ENCODE measurements around the gene CHRNB2. TPM values are rescaled to one million over a fixed set of nuclear protein-coding genes. Genes with fewer than 3 reads are reported as not detected.
A peak's percentile ranks its signal among the peaks of the same experiment; 100 is the strongest.

CHRNB2 gene
- total RNA-seq, 2 donors from 2014 or later, result 0.18 to 0.55 TPM

GRCh38 chr1:154578058-154578418 is 10.5 kb downstream of the CHRNB2 start:
- WGBS, 2 experiments (ENCODE audit: insufficient coverage in 1 of 2, insufficient read length in 1 of 2), result 88 to 94% methylated on average over 6 of the region's 6 CpGs
- Histone ChIP-seq H3K4me1 (ENCODE audit: control insufficient read depth, insufficient read depth, low read length) (peaks cover 7% of the 10 kb centered on the region), H3K4me3 (ENCODE audit: low read length) (no peak overlapping the region), H3K9ac (ENCODE audit: extremely low read depth, low read length, poor library complexity, severe bottlenecking) (no peak overlapping the region), H3K27ac (ENCODE audit: low read depth, low read length) (no peak overlapping the region), H3K27me3 (ENCODE audit: control insufficient read depth, insufficient read depth, low read length, poor library complexity, severe bottlenecking) (no peaks in the 10 kb centered on the region), H3K9me3 (ENCODE audit: control insufficient read depth, low read length) (no peaks in the 10 kb centered on the region), H3K36me3 (ENCODE audit: control insufficient read depth, insufficient read depth, low read length) (peaks cover 59% of the 10 kb centered on the region)
- no peaks in the 10 kb centered on the region for H3K9me3 Mint-ChIP-seq
- TF ChIP-seq CTCF (conservative IDR thresholded peaks at IDR 0.05), result no peak
- no peak overlapping the region for H3K27ac Mint-ChIP-seq
- H3K4me1 Mint-ChIP-seq, result peaks cover 7% of the 10 kb centered on the region
- no peak overlapping the region for H3K4me3 Mint-ChIP-seq
- peaks cover 45% of the 10 kb centered on the region for H3K36me3 Mint-ChIP-seq (ENCODE audit: low read depth)
- no peaks in the 10 kb centered on the region for H3K27me3 Mint-ChIP-seq (ENCODE audit: insufficient read depth)
- peak; percentile 26 for DNase-seq

- no peak overlapping the region for H3K4me3 Mint-ChIP-seq
Measured at GRCh38 chr1:154579374-154579773, 11.8 kb downstream of the CHRNB2 start.

GRCh38 chr1:154581766-154582165 is 14.2 kb downstream of the CHRNB2 start:
- H3K9ac ChIP-seq (ENCODE audit: extremely low read depth, low read length, poor library complexity, severe bottlenecking), result no peak overlapping the region
- no peak for DNase-seq
- H3K4me1 Mint-ChIP-seq, result no peaks in the 10 kb centered on the region
- peaks cover 81% of the 10 kb centered on the region for H3K36me3 Mint-ChIP-seq (ENCODE audit: low read depth)
- WGBS, 2 experiments (ENCODE audit: insufficient coverage in 1 of 2, insufficient read length in 1 of 2), result 91 to 100% methylated on average over 1 to 3 of the region's 3 CpGs
- no peaks in the 10 kb centered on the region for H3K9me3 Mint-ChIP-seq
- no peak overlapping the region for H3K27ac ChIP-seq (ENCODE audit: low read depth, low read length)
- H3K27me3 Mint-ChIP-seq (ENCODE audit: insufficient read depth), result no peaks in the 10 kb centered on the region
- peaks cover 88% of the 10 kb centered on the region for H3K36me3 ChIP-seq (ENCODE audit: control insufficient read depth, insufficient read depth, low read length)
- no peak overlapping the region for H3K27ac Mint-ChIP-seq
- H3K9me3 ChIP-seq (ENCODE audit: control insufficient read depth, low read length), result no peaks in the 10 kb centered on the region
- H3K4me3 ChIP-seq (ENCODE audit: low read length), result no peak overlapping the region
- H3K27me3 ChIP-seq (ENCODE audit: control insufficient read depth, insufficient read depth, low read length, poor library complexity, severe bottlenecking), result no peaks in the 10 kb centered on the region
- no peak for TF ChIP-seq CTCF (conservative IDR thresholded peaks at IDR 0.05)
- H3K4me3 Mint-ChIP-seq, result no peak overlapping the region
- H3K4me1 ChIP-seq (ENCODE audit: control insufficient read depth, insufficient read depth, low read length), result no peaks in the 10 kb centered on the region

More at GRCh38 chr1:154579374-154579773, 11.8 kb downstream of the CHRNB2 start:
- H3K36me3 ChIP-seq (ENCODE audit: control insufficient read depth, insufficient read depth, low read length), result peaks cover 72% of the 10 kb centered on the region
- H3K4me3 ChIP-seq (ENCODE audit: low read length), result no peak overlapping the region
- no peak for TF ChIP-seq CTCF (conservative IDR thresholded peaks at IDR 0.05)
- H3K27me3 ChIP-seq (ENCODE audit: control insufficient read depth, insufficient read depth, low read length, poor library complexity, severe bottlenecking), result no peaks in the 10 kb centered on the region
- H3K9ac ChIP-seq (ENCODE audit: extremely low read depth, low read length, poor library complexity, severe bottlenecking), result no peak overlapping the region
- Mint-ChIP-seq H3K27ac (no peak overlapping the region), H3K4me1 (peaks cover 5% of the 10 kb centered on the region), H3K9me3 (no peaks in the 10 kb centered on the region), H3K36me3 (ENCODE audit: low read depth) (peaks cover 58% of the 10 kb centered on the region), H3K27me3 (ENCODE audit: insufficient read depth) (no peaks in the 10 kb centered on the region)
- H3K9me3 ChIP-seq (ENCODE audit: control insufficient read depth, low read length), result no peaks in the 10 kb centered on the region
- DNase-seq, result no peak
- peaks cover 5% of the 10 kb centered on the region for H3K4me1 ChIP-seq (ENCODE audit: control insufficient read depth, insufficient read depth, low read length)
- WGBS, 2 experiments (ENCODE audit: insufficient coverage in 1 of 2, insufficient read length in 1 of 2), result 96 to 98% methylated on average over 4 to 8 of the region's 8 CpGs
- no peak overlapping the region for H3K27ac ChIP-seq (ENCODE audit: low read depth, low read length)
